ENCODE data around the gene GPR61.
A peak's percentile ranks its signal among the peaks of the same experiment; 100 is the strongest.

Gene GPR61

DNA sequence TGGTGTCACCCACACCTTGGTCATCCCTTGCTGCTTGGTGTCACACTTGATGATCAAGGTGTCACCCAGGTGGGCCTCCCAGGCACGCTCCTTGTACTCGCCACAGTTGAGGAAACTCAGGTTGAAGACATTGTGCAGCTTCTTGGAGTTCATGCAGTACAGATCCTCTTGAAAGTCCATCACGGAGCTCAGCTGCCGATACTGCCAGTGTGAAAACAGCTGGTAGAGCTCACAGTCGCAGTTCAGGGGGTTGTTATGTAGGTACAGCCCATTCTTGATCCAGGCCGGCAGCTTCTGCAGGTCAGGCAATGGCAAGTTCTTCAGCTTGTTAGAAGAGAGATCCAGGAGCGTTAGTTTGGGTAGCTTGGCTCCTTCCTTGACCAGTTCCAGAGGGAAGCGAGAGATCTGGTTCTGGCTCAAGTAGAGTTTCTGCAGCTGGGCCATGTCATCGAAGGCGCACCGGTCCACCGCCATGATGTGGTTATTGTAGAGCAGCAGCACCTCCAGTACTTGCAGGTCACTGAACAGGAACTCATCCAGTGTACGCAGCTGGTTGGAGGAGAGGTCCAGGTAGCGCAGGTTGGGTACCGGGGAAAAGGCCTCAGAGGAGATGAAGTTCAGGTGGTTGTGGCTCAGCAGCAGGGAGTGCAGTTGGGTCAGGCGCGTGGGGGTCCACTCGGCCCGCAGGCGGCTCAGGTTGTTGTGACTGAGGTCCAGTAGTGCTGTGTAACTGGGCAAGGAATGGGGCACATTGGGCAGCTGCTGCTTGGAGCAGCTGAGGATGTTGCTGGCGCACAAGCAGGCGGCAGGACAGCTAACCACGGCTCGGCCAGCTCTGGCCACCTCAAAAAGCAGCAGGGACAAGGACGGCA, 31.4 kb upstream of the GPR61 start:
- DNase-seq (ENCODE audit: low read depth in 2 of 3, low spot score in 1 of 3), result no peak

DNA sequence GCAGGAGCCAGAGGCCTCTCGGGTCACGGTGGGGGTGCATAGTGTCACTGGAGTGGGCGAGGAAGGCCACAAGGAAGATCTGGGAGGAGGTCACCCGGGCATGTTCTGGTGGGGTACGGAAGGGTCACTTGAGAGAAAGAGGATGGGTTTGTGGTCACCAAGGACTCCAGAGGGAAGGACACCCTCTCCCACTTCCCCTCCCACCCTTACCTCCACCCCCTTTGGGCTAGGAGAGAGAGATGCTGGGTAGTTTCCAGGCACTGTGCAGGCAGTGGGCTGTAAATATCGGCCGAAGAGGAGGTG, 30.8 kb upstream of the GPR61 start:
- DNase-seq (ENCODE audit: low read depth in 2 of 3, low spot score in 1 of 3), result no peak

DNA sequence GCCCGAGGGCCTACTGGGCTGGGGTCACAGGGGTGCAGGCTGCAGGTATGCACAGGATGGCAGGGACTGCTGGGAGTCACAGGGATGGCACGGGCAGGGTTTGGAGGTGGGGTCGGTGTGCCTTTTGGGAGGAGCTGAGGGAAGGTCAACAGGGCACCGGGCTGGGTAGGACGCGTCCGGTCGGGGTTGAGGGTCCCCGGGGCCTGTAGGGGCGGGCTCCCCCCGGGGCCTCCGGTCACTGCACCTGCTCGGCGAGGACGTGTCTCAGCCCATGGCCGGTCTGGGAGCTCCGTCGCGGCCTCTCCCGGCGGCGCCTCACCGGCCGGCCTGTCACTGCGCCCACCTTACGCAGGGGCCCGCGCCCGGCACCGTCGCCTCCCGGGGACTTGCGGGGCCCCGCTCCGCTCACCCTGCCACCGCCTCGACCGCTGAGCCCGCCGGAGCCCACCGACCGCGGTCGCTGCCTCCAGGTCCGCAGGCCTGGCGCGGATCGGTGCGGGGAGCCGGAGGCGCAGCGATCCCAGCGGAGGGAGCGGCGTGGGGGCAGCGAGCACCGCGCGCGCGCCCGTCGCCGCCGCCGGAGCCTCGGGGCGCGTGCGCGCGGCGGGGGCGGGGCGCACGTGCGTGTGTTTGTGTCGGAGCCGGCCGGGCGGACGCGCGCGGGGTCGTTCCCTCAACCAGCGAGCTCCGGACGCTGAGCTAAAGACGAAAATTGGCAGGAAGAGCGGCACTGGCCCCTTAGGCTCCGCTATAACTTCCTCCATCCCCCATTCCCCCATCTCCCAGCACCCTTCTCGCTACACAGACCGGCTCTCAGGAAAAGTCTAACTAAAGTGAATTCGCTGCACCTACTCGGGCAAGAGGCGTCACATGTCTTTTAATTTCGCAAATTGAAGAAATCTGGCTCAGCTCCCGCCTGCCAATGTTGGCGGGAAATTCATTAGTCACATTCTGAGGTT, 30.2 kb upstream of the GPR61 start, which contains the start of gene AMIGO1:
TSS of gene AMIGO1 (minus strand) at position 552 of the 959 bp plus-strand sequence. CDS start 815 bp downstream, outside the sequence.
- DNase-seq (ENCODE audit: low read depth in 2 of 3, low spot score in 1 of 3), result peak in 1 of 3 donors; percentile 54

DNA sequence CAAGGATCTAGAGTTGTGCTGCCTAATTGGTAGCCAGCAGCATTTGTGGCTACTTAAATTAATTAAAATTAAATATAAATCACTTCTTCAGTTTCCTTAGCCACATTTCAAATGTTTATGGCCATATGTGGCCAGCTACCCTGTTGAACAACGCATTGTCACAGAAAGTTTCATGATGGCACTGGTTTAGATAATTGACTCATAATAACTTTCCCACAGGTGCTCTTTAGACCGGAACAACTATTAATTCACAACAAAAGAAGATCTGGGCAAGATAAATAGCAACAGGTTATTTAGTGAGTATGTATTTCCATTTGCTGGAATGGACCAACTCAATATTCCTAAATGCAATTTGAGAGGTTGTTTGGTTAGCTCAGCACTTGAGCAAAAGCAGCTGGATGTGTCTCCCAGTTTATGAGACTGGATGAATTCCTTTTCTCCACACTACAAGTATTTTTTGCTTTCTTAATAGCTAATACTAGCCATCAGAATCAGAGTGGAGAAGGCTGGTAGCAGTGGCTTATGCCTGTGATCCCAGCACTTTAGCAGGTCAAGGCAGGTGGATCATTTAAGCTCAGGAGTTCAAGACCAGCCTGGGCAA, 26.5 kb upstream of the GPR61 start:
- DNase-seq (ENCODE audit: low read depth in 2 of 3, low spot score in 1 of 3), result no peak

DNA sequence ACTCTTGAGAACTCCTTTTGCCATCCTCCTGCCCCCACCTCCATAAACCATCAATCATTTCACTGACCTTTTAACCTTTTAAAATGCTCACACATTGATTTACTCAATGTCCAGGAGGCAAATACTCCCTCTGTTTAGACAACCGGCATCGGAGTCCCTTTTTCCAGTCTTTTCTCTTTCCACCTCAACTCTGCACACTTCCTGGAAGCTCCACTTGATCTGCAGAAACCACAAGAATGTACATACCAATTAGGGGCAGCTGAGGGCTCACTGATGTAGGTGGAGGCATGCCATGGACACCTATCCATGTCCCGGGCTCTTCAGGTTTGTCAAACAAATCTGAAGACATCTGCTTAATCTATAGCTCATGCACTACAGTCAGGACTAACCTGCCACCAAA, 24.8 kb upstream of the GPR61 start:
- no peak for DNase-seq (ENCODE audit: low read depth in 2 of 3, low spot score in 1 of 3)

DNA sequence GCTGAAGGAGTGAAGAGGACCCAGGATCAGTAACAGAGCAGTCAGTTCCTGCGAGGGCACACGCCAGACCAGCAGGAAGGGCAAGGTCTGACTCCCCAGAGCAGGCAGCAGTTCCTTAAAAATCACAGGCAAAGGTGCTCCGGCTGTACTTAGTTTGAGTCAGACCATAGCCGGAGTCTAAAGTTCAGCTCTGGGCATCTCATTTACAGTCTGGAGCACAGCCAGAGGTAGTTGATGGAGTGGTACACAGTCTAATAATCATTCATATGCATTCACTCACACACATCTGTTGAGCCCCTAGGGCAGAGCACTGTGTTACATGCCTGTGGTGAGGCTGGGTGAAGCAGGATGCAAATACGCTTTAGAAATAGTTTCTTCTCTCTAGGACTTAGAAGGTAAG, 22.8 kb upstream of the GPR61 start:
- no peak for DNase-seq (ENCODE audit: low read depth in 2 of 3, low spot score in 1 of 3)

DNA sequence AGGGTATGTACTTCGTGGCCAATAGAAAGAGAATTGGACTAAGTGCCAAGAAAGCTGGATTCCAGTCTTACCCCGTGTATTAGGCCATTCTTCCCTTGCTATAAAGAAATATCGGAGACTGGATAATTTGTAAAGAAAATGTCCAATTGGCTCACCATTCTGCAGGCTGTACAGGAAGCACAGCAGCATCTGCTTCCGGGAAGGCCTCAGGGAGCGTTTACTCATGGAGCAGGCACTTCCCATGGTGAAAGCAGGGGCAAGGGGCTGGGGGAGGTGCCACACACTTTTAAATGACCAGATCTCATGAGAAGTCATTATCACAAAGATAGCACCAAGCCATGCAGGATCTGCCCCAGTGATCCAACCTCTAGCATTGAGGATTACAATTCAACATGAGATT, 22.3 kb upstream of the GPR61 start:
- no peak for DNase-seq (ENCODE audit: low read depth in 2 of 3, low spot score in 1 of 3)

DNA sequence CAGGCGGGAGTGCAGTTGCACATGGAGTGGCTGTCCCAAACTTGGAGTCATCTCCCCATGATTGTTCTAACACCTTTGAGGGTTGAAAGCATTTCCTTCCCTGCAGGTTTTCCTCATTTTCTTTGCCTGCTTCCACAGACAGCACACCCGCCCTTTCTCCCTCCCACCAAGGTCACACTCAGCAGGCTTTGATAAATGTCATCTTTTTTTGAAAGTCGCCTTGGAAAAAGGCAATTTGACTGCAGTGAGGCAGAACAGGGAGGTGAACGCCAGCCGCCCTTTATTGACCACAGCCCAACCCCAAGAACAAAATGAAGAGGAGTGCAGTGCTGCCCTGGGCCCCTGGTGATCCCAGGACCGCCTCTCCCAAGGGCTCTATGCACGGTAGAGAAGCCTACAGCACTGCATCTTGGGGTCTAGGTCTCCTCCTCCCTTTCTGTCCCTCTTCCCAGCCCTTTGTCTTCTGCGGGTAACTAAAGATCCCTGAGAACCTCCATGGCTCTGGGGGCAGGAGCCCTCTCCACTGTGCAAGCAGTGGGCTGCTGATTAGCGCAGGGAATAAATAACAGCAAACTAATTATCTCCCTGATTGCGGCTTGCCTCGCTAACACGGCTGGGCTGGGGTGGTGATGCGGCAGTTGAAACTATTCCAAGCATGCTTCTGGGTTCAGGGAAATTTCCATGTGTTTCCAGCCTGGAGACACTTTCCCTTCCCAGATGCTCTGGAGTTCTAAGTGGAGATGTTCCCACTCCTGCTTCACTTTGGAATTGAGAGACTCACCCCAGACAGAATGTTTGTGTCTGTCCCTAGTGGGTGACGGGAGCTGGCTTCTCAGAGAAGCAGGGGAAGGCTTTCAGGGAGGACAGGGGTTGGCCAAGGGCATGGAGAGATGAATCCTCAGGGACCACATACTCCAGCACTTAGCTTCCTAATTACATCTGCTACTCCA, 18.4 kb upstream of the GPR61 start:
- no peak for DNase-seq (ENCODE audit: low read depth in 2 of 3, low spot score in 1 of 3)

DNA sequence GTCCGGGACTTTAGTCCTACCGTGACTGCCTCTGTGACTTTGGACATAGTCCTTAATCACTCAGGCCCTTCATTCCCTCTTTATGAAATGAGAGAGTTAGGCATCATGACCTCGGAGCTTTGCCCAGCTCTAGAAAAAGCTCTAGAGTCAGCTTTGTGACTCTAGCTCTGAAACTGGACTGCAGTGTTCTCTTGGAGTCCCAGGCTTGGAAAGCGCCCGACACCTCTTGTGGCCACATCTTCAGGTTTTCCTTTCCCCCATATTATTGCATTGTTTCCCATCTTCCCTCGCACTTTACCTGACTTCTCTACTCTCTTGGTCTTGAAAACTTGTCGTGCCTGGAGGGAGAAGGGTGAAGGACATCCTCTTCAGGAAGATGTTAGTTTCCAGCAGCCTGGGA, 17.6 kb upstream of the GPR61 start:
- no peak for DNase-seq (ENCODE audit: low read depth in 2 of 3, low spot score in 1 of 3)

DNA sequence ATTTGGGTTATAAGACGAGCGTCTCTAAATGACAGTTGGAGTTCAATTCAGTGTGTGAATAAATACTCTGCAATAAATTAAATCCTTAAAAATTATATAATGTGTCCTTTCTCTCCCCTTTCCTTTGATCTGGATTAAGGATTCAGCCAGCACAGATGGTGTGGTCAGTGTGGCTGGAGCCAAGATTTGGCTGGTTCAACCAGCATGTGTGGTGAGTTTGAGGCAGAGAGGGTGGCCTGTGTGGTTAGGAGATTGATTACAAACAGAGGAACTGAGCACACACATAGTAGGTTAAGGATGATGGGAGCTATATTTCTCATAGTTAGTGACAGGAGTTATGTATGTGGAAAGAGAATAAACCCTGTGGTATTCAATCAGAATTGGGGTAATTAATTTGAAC, 16.0 kb upstream of the GPR61 start:
- no peak for DNase-seq (ENCODE audit: low read depth in 2 of 3, low spot score in 1 of 3)

DNA sequence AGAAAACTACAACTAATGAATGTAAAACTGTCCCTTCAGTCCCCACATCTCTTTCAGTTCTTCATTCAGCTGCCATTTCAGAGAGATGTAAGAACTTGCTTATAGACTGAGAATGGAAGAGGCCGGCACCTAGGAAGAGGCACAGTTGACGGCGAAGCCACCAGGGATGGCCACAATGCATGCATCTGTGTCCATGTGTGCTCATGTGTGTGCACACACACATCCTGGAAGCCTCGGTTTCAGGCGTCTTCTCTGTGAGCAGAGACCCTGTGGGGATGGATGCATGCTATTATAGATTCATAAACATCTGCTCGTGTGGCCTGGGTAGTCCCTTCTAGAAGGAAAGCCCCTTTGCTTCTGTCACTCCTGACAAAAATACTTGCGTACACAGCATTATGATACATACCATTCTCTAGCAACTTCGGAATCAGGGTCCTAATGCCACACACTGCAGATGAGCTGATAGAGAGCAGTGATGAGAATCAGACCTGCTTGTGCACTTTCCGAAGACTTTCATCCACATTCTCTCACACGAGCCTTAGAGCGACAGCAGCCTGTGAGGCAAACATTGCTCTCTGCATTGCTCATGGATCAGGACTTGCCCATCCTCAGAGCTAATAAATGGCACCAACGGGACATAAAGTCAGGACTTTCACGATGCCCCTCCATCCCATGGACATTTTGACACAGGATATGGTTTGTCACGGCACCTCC, 12.4 kb upstream of the GPR61 start:
- DNase-seq (ENCODE audit: low read depth in 2 of 3, low spot score in 1 of 3), result no peak

DNA sequence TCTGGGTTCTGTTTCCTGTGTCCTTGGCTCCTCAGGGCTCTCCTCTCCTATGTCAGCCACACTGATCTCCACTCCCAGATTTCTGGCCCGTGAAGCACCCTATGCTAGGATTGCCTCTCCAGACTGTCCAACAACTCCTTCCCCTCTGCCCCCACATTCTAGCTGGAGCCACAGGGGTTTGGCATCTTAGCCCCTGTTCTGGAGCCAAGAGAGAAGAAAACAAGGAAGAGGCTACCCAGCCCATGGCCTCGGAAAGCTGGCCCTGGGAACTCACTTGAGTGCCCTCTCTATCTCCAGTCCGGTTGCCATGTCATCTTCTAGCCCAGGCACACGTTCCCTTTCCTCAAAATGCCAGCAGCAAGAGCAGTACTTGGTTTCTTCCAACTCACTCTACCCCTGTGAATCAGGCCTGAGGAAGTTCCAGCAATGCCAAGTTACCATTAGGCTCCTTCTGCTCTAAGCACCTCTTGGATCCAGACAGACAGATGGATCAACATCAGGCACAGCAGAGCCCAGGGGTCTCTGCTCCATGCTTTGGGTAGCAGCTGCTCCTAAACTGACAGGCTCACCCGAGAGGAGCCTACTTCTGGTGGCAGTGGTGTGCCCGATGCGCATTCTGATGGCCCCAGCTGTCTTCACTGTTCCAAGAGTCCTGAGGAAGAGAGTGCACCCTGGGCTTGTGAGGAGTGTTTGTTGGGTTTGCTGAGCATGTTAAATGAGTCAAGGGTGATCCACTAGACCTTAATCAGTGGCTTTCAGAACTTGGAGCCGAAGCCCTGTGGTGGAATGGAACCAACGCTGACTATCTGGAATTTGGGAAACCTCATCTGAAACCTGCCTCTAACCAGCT, 11.6 kb upstream of the GPR61 start:
- DNase-seq (ENCODE audit: low read depth in 2 of 3, low spot score in 1 of 3), result no peak

DNA sequence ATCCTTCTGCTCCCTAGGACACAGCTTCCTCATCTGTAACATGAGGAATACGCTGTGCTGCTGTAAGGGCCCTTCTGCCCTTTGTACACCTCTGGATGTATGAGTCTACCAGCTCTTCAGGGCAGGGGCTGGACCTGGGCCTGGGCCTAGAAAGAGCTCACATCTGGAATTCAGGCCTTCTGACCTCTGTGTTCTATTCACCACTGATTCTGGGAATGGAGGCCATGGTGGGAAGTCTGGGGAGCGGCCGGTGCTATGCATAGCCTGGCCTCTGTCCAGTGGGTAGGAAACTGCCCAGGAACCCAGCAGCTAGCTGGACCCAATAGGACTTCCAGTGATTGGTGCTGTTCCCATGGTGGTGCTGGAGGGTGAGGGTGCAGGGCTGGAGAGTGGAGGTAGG, 11.0 kb upstream of the GPR61 start:
- no peak for DNase-seq (ENCODE audit: low read depth in 2 of 3, low spot score in 1 of 3)

DNA sequence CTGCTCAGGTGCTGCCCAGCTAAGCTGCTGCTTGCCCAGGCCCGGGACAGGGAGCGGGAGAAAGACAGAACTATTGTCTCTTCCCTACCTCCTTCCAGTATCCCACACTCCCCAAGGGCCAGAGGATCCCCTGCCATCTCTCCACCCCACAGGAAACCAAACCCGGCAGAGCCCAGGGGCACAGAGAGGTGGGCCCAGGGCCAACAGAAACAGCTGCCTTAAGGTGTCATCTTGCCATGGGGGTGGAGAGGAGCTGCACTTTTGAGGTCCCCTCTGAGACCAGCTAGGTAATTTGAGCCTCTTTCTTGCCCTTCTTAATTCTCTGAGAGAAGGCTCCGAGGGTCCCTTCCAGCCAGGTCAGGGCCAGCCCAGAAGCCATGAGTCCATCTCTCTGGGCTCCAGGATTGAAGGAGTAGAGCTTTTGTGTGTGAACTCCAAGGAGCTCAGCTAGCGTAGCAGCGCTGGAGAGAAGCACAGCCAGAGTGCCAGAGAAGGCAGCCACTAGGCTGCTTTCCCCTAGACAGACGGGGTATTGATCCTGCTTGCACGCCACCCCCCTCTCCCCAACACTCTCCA, 9.7 kb upstream of the GPR61 start:
- no peak for DNase-seq (ENCODE audit: low read depth in 2 of 3, low spot score in 1 of 3)

DNA sequence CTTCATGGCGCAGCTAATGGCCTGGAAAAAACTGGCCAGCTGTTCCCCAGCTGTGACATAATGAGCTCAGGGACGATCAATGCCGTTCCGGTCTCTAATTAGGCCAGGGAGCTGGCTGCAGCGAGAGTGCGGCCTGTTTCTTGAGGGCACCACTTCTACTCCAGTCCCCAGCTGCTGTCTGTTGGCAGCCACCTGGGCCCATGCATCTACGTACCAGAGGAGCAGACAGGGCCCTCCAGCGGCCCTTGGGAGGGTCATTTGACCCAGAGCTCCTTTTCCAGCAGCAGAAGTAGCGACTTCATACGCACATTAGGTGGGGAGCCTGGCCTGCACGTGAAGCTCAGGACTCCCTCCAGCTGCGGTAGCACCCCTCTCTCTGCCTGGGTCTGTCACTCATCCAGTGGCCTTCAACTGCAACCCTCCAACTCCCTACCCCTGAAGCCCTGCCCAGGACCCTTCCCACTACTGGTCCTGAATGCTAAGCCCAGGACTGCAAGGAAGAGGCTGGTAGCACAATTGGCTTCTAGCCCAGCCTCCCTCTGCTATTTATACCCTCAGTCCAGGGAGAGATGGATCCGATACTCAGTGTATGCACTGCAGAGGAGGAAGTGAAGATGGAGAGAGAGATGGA, 9.1 kb upstream of the GPR61 start:
- no peak for DNase-seq (ENCODE audit: low read depth in 2 of 3, low spot score in 1 of 3)

DNA sequence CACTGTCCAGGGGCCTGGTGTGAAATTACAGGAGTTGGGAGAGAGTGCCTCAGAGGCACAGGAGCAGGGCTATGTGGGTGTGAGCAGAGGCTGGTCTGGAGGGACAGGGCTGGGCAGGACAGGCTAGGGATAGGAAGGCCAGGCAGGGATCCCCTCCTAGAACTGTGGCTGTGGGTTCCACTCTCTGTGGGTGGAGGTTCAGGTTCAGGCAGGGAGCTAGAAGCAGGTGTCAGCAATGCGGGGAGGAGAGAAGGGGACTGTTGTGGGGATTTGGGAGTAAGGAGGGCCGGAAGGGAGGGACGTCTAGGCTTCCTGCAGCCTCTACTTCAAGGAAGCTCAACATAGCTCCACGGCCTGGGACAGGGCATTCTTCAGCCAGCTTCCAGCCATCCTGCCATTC, 8.3 kb upstream of the GPR61 start:
- DNase-seq (ENCODE audit: low read depth in 2 of 3, low spot score in 1 of 3), result no peak

DNA sequence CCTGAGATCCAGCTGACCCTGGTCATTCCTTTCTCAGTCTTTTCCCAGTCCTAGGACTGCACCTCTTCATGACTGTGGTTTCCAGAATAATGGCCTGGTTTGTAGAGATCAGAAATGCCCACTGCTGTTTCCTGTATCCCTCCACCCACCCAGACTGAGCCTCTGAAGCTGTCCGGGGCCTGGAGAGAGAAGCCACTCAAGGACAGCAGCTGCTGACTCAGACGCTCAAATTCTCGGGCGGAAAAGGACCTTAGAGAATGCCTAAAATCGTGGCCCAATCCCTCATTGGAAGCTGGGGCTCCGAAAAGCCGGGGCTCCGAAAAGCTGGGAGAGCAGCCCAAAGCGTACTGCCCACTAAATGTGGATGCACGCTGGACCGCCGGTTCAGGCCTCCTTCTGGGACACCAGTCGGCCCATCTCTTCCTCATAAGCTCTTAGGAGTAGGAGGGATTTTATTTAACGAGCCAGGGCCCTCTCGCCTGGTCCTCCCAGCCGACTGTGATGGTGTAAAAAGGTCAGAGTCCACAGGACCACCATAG, 7.8 kb upstream of the GPR61 start:
- no peak for DNase-seq (ENCODE audit: low read depth in 2 of 3, low spot score in 1 of 3)
